Upper lobe of left lung (tissue), 4 donors: ENCODE measurements around the gene CELF1.

Experiments used
- EP300 ChIP-seq, 4 donors: sonication (generic); formaldehyde crosslinking; IDR thresholded peaks; one replicate each; pipeline ENCODE4 v1.5.1; 2017; ENCODE audit warnings: antibody characterized with exemption in 4 of 4, control low read depth in 2 of 4
- POLR2A ChIP-seq, 4 donors: fragments of 450-650 bp; IDR thresholded peaks; one replicate each; pipeline ENCODE4 v1.5.1; 2016 to 2017; ENCODE audit warnings: antibody characterized with exemption in 4 of 4, mild to moderate bottlenecking in 2 of 4
- TF ChIP-seq, protein P1 (sequence below), 6 experiments: fragments of 450-650 bp in 4 of 6; fragments of 200-600 bp in 2 of 6; sonication (generic) in 2 of 6; IDR thresholded peaks; one replicate each; pipeline ENCODE4 v1.5.1; 2016 to 2019; ENCODE audit warnings: antibody characterized with exemption in 6 of 6

GRCh38 chr11:47445840-47446239, 107.1 kb downstream of the CELF1 start:
- TF ChIP-seq, protein P1, sequence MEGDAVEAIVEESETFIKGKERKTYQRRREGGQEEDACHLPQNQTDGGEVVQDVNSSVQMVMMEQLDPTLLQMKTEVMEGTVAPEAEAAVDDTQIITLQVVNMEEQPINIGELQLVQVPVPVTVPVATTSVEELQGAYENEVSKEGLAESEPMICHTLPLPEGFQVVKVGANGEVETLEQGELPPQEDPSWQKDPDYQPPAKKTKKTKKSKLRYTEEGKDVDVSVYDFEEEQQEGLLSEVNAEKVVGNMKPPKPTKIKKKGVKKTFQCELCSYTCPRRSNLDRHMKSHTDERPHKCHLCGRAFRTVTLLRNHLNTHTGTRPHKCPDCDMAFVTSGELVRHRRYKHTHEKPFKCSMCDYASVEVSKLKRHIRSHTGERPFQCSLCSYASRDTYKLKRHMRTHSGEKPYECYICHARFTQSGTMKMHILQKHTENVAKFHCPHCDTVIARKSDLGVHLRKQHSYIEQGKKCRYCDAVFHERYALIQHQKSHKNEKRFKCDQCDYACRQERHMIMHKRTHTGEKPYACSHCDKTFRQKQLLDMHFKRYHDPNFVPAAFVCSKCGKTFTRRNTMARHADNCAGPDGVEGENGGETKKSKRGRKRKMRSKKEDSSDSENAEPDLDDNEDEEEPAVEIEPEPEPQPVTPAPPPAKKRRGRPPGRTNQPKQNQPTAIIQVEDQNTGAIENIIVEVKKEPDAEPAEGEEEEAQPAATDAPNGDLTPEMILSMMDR (IDR thresholded peaks at IDR 0.05) = no peak
- TF ChIP-seq POLR2A (IDR thresholded peaks at IDR 0.05) (no peak), EP300 (IDR thresholded peaks at IDR 0.05) (no peak)
